ENCODE measurements around the gene ARMC8.

Gene ARMC8

DNA sequence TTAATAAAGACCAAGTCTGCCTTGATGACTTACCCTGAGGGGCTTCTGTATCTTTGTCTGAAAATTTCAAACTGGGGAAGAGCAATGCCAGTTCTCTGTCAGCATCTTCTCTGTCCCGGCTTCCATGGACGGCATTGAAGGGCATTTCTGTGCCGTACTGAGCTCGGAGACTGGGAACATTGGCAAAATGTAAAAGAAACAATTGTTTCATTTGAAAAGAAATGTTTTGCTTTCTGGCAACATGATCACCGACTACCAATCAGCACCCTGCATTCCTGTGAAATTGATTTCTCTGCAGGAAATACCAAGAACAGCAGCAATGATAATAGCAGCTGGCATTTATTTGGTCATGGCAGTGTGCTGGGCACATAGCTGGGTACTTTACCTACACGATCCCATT lies 116.4 kb downstream of the ARMC8 start:
- Histone ChIP-seq H3K9me3 (ENCODE audit: control extremely low read depth in 1 of 5, control insufficient read depth in 4 of 5, insufficient read depth in 2 of 5, low read depth in 1 of 5, low read length in 4 of 5) (peaks cover 0 to 17% (median 9%) of the 10 kb centered on the region in 5 experiments), H3K4me1 (ENCODE audit: control extremely low read depth in 1 of 4, control insufficient read depth in 4 of 4, insufficient read depth in 4 of 4, low read length in 3 of 4) (no peaks in the 10 kb centered on the region), H3K27ac (ENCODE audit: insufficient read depth in 1 of 2, low read depth in 1 of 2, low read length in 2 of 2, poor library complexity in 1 of 2, severe bottlenecking in 2 of 2) (no peak overlapping the region), H3K4me3 (ENCODE audit: control insufficient read depth in 1 of 7, extremely low read depth in 1 of 7, insufficient read depth in 4 of 7, low read depth in 2 of 7, low read length in 6 of 7) (no peak overlapping the region), H3K36me3 (ENCODE audit: control insufficient read depth in 4 of 4, insufficient read depth in 4 of 4, low read length in 3 of 4) (peaks cover 0 to 8% (median 5%) of the 10 kb centered on the region in 4 experiments), H3K27me3 (replicated peaks in 2 of 5; ENCODE audit: control insufficient read depth in 4 of 5, insufficient read depth in 5 of 5, low read length in 4 of 5) (no peaks in the 10 kb centered on the region)
- WGBS (ENCODE audit: insufficient coverage) = 87% methylated on average over 4 of the region's 6 CpGs
- ChIA-PET CTCF (interaction anchor here (1.2 kb wide), 1 partner anchor 25 kb away, joined by 3 read pairs; no protein-coding TSS in a partner anchor), POLR2A (no interaction called here)
- DNase-seq = no peak

DNA sequence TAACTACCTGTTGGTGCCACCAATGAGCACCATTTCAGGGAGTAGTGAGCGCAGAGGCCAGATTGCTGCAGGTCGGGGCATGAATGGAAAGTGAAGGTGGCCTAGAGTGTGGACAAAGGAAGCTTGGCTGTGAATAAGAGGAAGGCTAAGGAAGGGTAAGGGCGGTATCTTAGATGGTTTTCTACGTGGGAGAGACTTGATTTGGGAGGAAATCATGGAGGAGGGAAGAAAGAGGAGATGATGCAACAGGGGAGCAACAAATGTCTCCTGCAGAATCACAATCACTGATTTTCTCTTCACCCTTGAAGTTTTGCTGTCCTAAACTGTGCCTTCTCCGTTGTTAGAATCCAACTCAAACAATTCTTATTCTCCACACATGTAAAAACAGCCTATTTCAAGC lies 120.8 kb downstream of the ARMC8 start:
- Histone ChIP-seq H3K27ac (ENCODE audit: insufficient read depth in 1 of 2, low read depth in 1 of 2, low read length in 2 of 2, poor library complexity in 1 of 2, severe bottlenecking in 2 of 2) (no peak overlapping the region), H3K9me3 (ENCODE audit: control extremely low read depth in 1 of 5, control insufficient read depth in 4 of 5, insufficient read depth in 2 of 5, low read depth in 1 of 5, low read length in 4 of 5) (peaks cover 1 to 27% (median 17%) of the 10 kb centered on the region in 5 experiments), H3K27me3 (replicated peaks in 2 of 5; ENCODE audit: control insufficient read depth in 4 of 5, insufficient read depth in 5 of 5, low read length in 4 of 5) (no peaks in the 10 kb centered on the region), H3K4me1 (ENCODE audit: control extremely low read depth in 1 of 4, control insufficient read depth in 4 of 4, insufficient read depth in 4 of 4, low read length in 3 of 4) (no peaks in the 10 kb centered on the region), H3K36me3 (ENCODE audit: control insufficient read depth in 4 of 4, insufficient read depth in 4 of 4, low read length in 3 of 4) (no peaks in the 10 kb centered on the region), H3K4me3 (ENCODE audit: control insufficient read depth in 1 of 7, extremely low read depth in 1 of 7, insufficient read depth in 4 of 7, low read depth in 2 of 7, low read length in 6 of 7) (no peak overlapping the region)
- CTCF ChIA-PET = interaction anchor here (0.6 kb wide), 1 partner anchor 39 kb away, joined by 4 read pairs; no protein-coding TSS in a partner anchor
- 94% methylated on average over 4 of the region's 5 CpGs for WGBS (ENCODE audit: insufficient coverage)
- POLR2A ChIA-PET = no interaction called here
- no peak for DNase-seq

DNA sequence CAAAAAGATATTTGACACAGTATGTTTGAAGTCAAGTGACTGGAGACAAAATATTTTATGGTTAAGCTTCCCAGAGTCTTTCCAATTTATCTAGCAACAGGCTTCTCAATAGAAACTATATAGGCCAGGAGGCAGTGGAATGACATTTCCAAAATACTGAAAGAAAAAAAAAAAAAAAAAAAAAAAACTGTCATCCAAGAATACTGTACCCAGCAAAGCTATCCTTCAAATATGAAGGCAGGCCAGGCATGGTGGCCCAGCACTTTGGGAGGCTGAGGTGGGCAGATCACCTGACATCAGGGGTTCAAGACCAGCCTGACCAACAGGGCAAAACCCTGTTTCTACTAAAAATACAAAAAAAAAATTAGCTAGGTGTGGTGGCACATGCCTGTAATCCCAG lies 121.7 kb downstream of the ARMC8 start:
- Histone ChIP-seq H3K36me3 (ENCODE audit: control insufficient read depth in 4 of 4, insufficient read depth in 4 of 4, low read length in 3 of 4) (no peaks in the 10 kb centered on the region), H3K4me1 (ENCODE audit: control extremely low read depth in 1 of 4, control insufficient read depth in 4 of 4, insufficient read depth in 4 of 4, low read length in 3 of 4) (no peaks in the 10 kb centered on the region), H3K4me3 (ENCODE audit: control insufficient read depth in 1 of 7, extremely low read depth in 1 of 7, insufficient read depth in 4 of 7, low read depth in 2 of 7, low read length in 6 of 7) (no peak overlapping the region), H3K9me3 (ENCODE audit: control extremely low read depth in 1 of 5, control insufficient read depth in 4 of 5, insufficient read depth in 2 of 5, low read depth in 1 of 5, low read length in 4 of 5) (peaks cover 1 to 27% (median 17%) of the 10 kb centered on the region in 5 experiments), H3K27me3 (replicated peaks in 2 of 5; ENCODE audit: control insufficient read depth in 4 of 5, insufficient read depth in 5 of 5, low read length in 4 of 5) (peaks cover 0 to 2% (median 0%) of the 10 kb centered on the region in 5 experiments), H3K27ac (ENCODE audit: insufficient read depth in 1 of 2, low read depth in 1 of 2, low read length in 2 of 2, poor library complexity in 1 of 2, severe bottlenecking in 2 of 2) (no peak overlapping the region)
- POLR2A ChIA-PET = no interaction called here
- no peak for DNase-seq
- CTCF ChIA-PET = interaction anchor here (0.6 kb wide), 1 partner anchor 1156 kb away, joined by 4 read pairs; no protein-coding TSS in a partner anchor

DNA sequence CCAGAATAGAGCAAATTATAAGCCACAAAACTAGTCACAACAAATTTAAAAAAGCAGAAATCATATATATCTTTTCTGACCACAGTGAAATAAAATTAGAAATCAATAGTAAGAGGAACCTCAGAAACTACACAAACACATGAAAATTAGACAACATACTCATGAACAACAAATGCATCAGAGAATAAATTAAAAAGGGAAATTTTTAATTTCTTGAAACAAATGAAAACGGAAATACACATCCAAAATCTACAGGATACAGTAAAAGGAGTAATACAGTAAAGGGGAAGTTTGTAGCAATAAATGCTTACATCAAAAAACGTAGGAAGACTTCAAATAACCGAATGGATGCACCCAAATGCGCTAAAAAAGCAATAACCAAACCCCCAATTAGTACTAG lies 123.4 kb downstream of the ARMC8 start:
- WGBS (ENCODE audit: insufficient coverage) = no CpG with 5 or more reads among the region's 4 CpGs
- Histone ChIP-seq H3K27me3 (replicated peaks in 2 of 5; ENCODE audit: control insufficient read depth in 4 of 5, insufficient read depth in 5 of 5, low read length in 4 of 5) (peaks cover 0 to 2% (median 0%) of the 10 kb centered on the region in 5 experiments), H3K4me1 (ENCODE audit: control extremely low read depth in 1 of 4, control insufficient read depth in 4 of 4, insufficient read depth in 4 of 4, low read length in 3 of 4) (no peaks in the 10 kb centered on the region), H3K4me3 (ENCODE audit: control insufficient read depth in 1 of 7, extremely low read depth in 1 of 7, insufficient read depth in 4 of 7, low read depth in 2 of 7, low read length in 6 of 7) (no peak overlapping the region), H3K36me3 (ENCODE audit: control insufficient read depth in 4 of 4, insufficient read depth in 4 of 4, low read length in 3 of 4) (no peaks in the 10 kb centered on the region), H3K9me3 (ENCODE audit: control extremely low read depth in 1 of 5, control insufficient read depth in 4 of 5, insufficient read depth in 2 of 5, low read depth in 1 of 5, low read length in 4 of 5) (peaks cover 1 to 27% (median 17%) of the 10 kb centered on the region in 5 experiments), H3K27ac (ENCODE audit: insufficient read depth in 1 of 2, low read depth in 1 of 2, low read length in 2 of 2, poor library complexity in 1 of 2, severe bottlenecking in 2 of 2) (no peak overlapping the region)
- DNase-seq = no peak
- POLR2A ChIA-PET = no interaction called here
- CTCF ChIA-PET = no interaction called here

DNA sequence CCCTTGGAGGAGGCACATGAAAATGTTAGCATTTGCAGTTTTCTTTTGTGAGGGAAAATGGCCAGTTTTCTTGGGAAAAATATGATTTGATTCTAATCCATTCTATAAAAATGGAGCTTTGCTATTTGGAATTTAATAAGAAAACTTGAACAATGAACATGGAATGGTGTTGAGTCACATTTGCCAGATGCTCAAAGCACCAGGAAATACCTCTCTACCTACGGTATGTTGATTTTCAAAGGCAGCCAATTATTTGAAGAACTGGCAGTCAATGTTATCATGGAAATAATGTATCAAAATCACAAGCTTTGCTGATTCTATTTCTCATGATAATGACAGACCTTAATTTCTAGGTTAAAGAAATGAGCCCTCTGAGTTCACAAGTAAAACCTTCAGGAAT lies 127.7 kb downstream of the ARMC8 start:
- WGBS (ENCODE audit: insufficient coverage) = no CpG with 5 or more reads among the region's 1 CpG
- no peak overlapping the region for H3K4me3 ChIP-seq (ENCODE audit: control insufficient read depth in 1 of 7, extremely low read depth in 1 of 7, insufficient read depth in 4 of 7, low read depth in 2 of 7, low read length in 6 of 7)
- CTCF ChIA-PET = interaction anchor here (2.5 kb wide), 1 partner anchor 14 kb away, joined by 10 read pairs; no protein-coding TSS in a partner anchor

DNA sequence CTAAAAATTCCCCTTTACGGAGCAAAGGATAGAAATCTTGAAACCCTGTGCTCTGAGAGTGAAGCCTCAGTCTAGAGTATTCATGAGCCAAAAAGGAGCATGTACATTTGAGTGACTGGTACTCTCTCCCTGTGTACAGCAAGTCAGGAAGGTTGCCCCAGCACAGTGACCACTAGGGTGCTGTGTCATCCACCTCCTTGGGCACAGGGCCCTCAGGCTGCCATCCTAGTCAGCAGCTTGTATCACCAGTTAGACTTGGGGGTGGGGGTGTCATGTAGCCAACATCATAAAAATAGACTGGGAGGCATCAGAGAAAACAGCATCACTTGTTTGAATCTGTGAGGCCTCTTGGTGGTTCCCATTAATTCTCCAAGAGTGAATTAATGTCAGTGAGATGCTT lies 130.6 kb downstream of the ARMC8 start:
- CTCF ChIA-PET = no interaction called here
- 100% methylated on average over 1 of the region's 1 CpG for WGBS (ENCODE audit: insufficient coverage)
- POLR2A ChIA-PET = no interaction called here

More for the DNA sequence above, 127.7 kb downstream of the ARMC8 start:
- POLR2A ChIA-PET = no interaction called here
- DNase-seq = no peak
- H3K4me1 ChIP-seq (ENCODE audit: control extremely low read depth in 1 of 4, control insufficient read depth in 4 of 4, insufficient read depth in 4 of 4, low read length in 3 of 4) = no peaks in the 10 kb centered on the region
- no peak overlapping the region for H3K27ac ChIP-seq (ENCODE audit: insufficient read depth in 1 of 2, low read depth in 1 of 2, low read length in 2 of 2, poor library complexity in 1 of 2, severe bottlenecking in 2 of 2)
- no peaks in the 10 kb centered on the region for H3K36me3 ChIP-seq (ENCODE audit: control insufficient read depth in 4 of 4, insufficient read depth in 4 of 4, low read length in 3 of 4)
- H3K27me3 ChIP-seq (replicated peaks in 2 of 5; ENCODE audit: control insufficient read depth in 4 of 5, insufficient read depth in 5 of 5, low read length in 4 of 5) = peaks cover 0 to 2% (median 0%) of the 10 kb centered on the region in 5 experiments
- H3K9me3 ChIP-seq (ENCODE audit: control extremely low read depth in 1 of 5, control insufficient read depth in 4 of 5, insufficient read depth in 2 of 5, low read depth in 1 of 5, low read length in 4 of 5) = peaks cover 0 to 8% (median 1%) of the 10 kb centered on the region in 5 experiments

DNA sequence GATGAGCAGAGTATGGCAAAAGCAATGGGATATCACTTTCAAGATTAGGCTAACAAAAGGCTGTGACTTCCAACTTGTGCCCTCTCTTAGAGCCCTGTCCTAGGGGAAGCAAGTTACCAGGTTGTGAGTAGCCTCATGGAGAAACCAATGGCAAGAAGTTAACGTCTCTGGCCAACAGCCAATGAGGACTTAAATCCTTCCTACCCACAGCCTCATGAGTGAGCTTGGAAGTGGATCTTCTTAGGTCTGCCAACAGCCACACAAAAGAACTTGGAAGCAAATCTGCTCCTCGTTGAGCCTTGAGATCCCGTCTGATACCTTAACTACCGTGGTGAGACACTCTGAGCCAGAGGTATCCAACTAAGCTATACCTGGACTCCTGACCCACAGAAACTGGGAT lies 136.9 kb downstream of the ARMC8 start:
- POLR2A ChIA-PET = no interaction called here
- no peaks in the 10 kb centered on the region for H3K36me3 ChIP-seq (ENCODE audit: control insufficient read depth in 4 of 4, insufficient read depth in 4 of 4, low read length in 3 of 4)
- H3K27me3 ChIP-seq (replicated peaks in 2 of 5; ENCODE audit: control insufficient read depth in 4 of 5, insufficient read depth in 5 of 5, low read length in 4 of 5) = no peaks in the 10 kb centered on the region
- H3K4me3 ChIP-seq (ENCODE audit: control insufficient read depth in 1 of 7, extremely low read depth in 1 of 7, insufficient read depth in 4 of 7, low read depth in 2 of 7, low read length in 6 of 7) = no peak overlapping the region
- H3K27ac ChIP-seq (ENCODE audit: insufficient read depth in 1 of 2, low read depth in 1 of 2, low read length in 2 of 2, poor library complexity in 1 of 2, severe bottlenecking in 2 of 2) = no peak overlapping the region
- CTCF ChIA-PET = no interaction called here
- DNase-seq = no peak
- 100% methylated on average over 2 of the region's 4 CpGs for WGBS (ENCODE audit: insufficient coverage)
- H3K4me1 ChIP-seq (ENCODE audit: control extremely low read depth in 1 of 4, control insufficient read depth in 4 of 4, insufficient read depth in 4 of 4, low read length in 3 of 4) = peaks cover 4 to 20% (median 10%) of the 10 kb centered on the region in 4 experiments
- no peaks in the 10 kb centered on the region for H3K9me3 ChIP-seq (ENCODE audit: control extremely low read depth in 1 of 5, control insufficient read depth in 4 of 5, insufficient read depth in 2 of 5, low read depth in 1 of 5, low read length in 4 of 5)

More for the DNA sequence above, 130.6 kb downstream of the ARMC8 start:
- Histone ChIP-seq H3K4me3 (ENCODE audit: control insufficient read depth in 1 of 7, extremely low read depth in 1 of 7, insufficient read depth in 4 of 7, low read depth in 2 of 7, low read length in 6 of 7) (no peak overlapping the region), H3K9me3 (ENCODE audit: control extremely low read depth in 1 of 5, control insufficient read depth in 4 of 5, insufficient read depth in 2 of 5, low read depth in 1 of 5, low read length in 4 of 5) (no peaks in the 10 kb centered on the region), H3K36me3 (ENCODE audit: control insufficient read depth in 4 of 4, insufficient read depth in 4 of 4, low read length in 3 of 4) (no peaks in the 10 kb centered on the region), H3K27ac (ENCODE audit: insufficient read depth in 1 of 2, low read depth in 1 of 2, low read length in 2 of 2, poor library complexity in 1 of 2, severe bottlenecking in 2 of 2) (no peak overlapping the region), H3K4me1 (ENCODE audit: control extremely low read depth in 1 of 4, control insufficient read depth in 4 of 4, insufficient read depth in 4 of 4, low read length in 3 of 4) (peaks cover 0 to 6% (median 2%) of the 10 kb centered on the region in 4 experiments), H3K27me3 (replicated peaks in 2 of 5; ENCODE audit: control insufficient read depth in 4 of 5, insufficient read depth in 5 of 5, low read length in 4 of 5) (peaks cover 0 to 2% (median 0%) of the 10 kb centered on the region in 5 experiments)
- DNase-seq = no peak

Data from common myeloid progenitor, CD34-positive (primary cell).